PC-3 (cell line): ENCODE data around the gene TRMT6. TPM values are rescaled to one million over a fixed set of nuclear protein-coding genes. Genes with fewer than 3 reads are reported as not detected.

Experiments used
- ATAC-seq: fragments of 200-7000 bp; cut with Tn5 transposase; 2 replicates; pipeline ENCODE4 v1.9.1; 2020; ENCODE audit warnings: mild to moderate bottlenecking, moderate library complexity
- BruUV-seq: library from RNA; stranded (reverse); fragments of 400-500 nt; replicated peaks from 2 replicates; lab custom pipeline; 2021; lab: Mats Ljungman, UMichigan
- CTCF ChIA-PET: fragments of 300-600 bp; sonication (Branson Sonifier 250); formaldehyde crosslinking; loops from one replicate; lab custom pipeline; 2022; ENCODE audit warnings: antibody characterized with exemption; lab: Charles Lee
- POLR2A ChIA-PET: fragments of 300-600 bp; sonication (Branson Sonifier 250); formaldehyde crosslinking; loops from one replicate; lab custom pipeline; 2022; ENCODE audit warnings: antibody characterized with exemption; ENCODE audit not compliant: unreplicated experiment; lab: Charles Lee
- DNase-seq: peaks from one replicate; pipeline ENCODE4 v3.0.0-alpha.2; 2015
- H2AFZ ChIP-seq: fragments of 300-600 bp; sonication (generic); 2 replicates; pipeline ENCODE4 v1.6.0; 2016; ENCODE audit warnings: antibody characterized with exemption, low read length
- H3F3A ChIP-seq: fragments of 300-600 bp; sonication (generic); one replicate; pipeline ENCODE4 v1.6.0; 2017; ENCODE audit warnings: antibody characterized with exemption, low read length, control low read depth, mild to moderate bottlenecking; ENCODE audit not compliant: unreplicated experiment
- H3K27ac ChIP-seq: fragments of 300-600 bp; sonication (generic); 2 replicates; pipeline ENCODE4 v1.5.1; 2016; ENCODE audit warnings: mild to moderate bottlenecking, low read length
- H3K27me3 ChIP-seq: fragments of 300-600 bp; sonication (generic); 2 replicates; pipeline ENCODE4 v1.6.1; 2016; ENCODE audit warnings: low read length, mixed read lengths
- H3K36me3 ChIP-seq: fragments of 300-600 bp; sonication (generic); 2 replicates; pipeline ENCODE4 v1.6.1; 2016; ENCODE audit warnings: low read depth, mixed run types, low read length, mixed read lengths
- H3K4me1 ChIP-seq: fragments of 300-600 bp; sonication (generic); 2 replicates; pipeline ENCODE4 v1.5.1; 2016; ENCODE audit warnings: low read length; ENCODE audit not compliant: insufficient read depth
- H3K4me2 ChIP-seq: fragments of 300-600 bp; sonication (generic); 2 replicates; pipeline ENCODE4 v1.6.0; 2016; ENCODE audit warnings: low read length
- H3K4me3 ChIP-seq: fragments of 300-600 bp; sonication (generic); 2 replicates; pipeline ENCODE4 v1.5.1; 2016; ENCODE audit warnings: mild to moderate bottlenecking, low read length, mixed read lengths
- H3K79me2 ChIP-seq: fragments of 300-600 bp; sonication (generic); 2 replicates; pipeline ENCODE4 v1.6.1; 2017; ENCODE audit warnings: low read length, mixed read lengths
- H3K9ac ChIP-seq: fragments of 300-600 bp; sonication (generic); 2 replicates; pipeline ENCODE4 v1.6.0; 2016; ENCODE audit warnings: mild to moderate bottlenecking, low read length
- H3K9me2 ChIP-seq: fragments of 300-600 bp; sonication (generic); replicated peaks from 2 replicates; pipeline ENCODE4 v1.6.1; 2016; ENCODE audit warnings: mixed run types, low read length, mixed read lengths
- H3K9me3 ChIP-seq: fragments of 300-600 bp; sonication (generic); 2 replicates; pipeline ENCODE4 v1.6.1; 2016; ENCODE audit warnings: low read length, mixed read lengths
- H4K20me1 ChIP-seq: fragments of 300-600 bp; sonication (generic); 2 replicates; pipeline ENCODE4 v1.6.1; 2016; ENCODE audit warnings: low read length, mixed read lengths
- EZH2 ChIP-seq: fragments of 300-600 bp; sonication (generic); IDR thresholded peaks from one replicate; pipeline ENCODE4 v1.6.1; 2017; ENCODE audit warnings: antibody characterized with exemption, mild to moderate bottlenecking, low read length; ENCODE audit not compliant: unreplicated experiment
- EZH2phosphoT487 ChIP-seq: fragments of 300-600 bp; sonication (generic); IDR thresholded peaks from 2 replicates; pipeline ENCODE4 v1.6.1; 2018; ENCODE audit warnings: mild to moderate bottlenecking, antibody characterized with exemption, low read length, borderline replicate concordance
- intact Hi-C: fragments of 100-400 bp; cut with micrococcal nuclease; formaldehyde crosslinking; loops from 2 replicates; pipeline ENCODE4 v1.9.0; 2023
- total RNA-seq: library from RNA; depleted of rRNA; stranded (reverse); fragments of >200 nt; gene quantifications from 2 replicates; pipeline ENCODE4 v1.2.3, GENCODE V29; 2014
- TF ChIP-seq, protein P1 (sequence below): fragments of 300-600 bp; sonication (generic); conservative IDR thresholded peaks from 2 replicates; pipeline ENCODE4 v1.5.1; 2017; ENCODE audit warnings: antibody characterized with exemption, low read depth, mild to moderate bottlenecking, low read length

The TRMT6 gene
- total RNA-seq, 1 experiment from 2014 or later: 44.0 TPM

DNA sequence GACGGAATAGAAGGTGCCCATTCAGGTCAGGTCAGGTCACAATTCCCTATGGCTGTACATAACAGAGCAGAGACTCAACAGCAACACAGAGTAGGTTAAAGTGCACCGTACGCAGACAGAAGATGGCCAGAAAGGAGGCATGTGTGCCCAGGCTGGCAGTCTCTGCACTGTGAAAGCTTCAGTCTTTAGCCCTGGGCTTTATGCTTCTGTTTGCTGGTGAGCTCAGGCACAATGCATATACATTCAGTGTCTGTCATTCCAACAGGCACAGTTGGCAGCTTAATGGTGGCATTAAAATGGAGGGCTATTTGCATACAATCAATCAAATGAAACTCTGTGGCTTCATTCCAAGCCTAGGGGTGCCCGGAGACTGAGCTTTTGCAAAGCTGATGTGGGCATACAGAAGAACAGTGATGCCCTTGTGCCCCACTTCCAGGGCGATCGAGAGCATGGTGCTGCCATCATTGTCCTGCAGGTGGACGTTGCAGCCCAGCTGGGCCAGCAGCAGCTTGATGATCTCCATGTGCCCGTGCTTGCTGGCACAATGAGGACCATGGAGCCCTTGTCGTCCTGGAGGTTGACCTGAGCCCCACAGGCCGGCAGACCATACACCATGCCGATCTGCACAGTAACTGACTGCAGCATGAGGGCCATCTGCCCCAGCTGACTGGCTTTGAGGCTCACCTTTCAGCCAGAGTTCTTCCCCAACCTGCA, 22.4 kb downstream of the TRMT6 start:
- Histone ChIP-seq H3F3A (no peaks in the 10 kb centered on the region), H3K79me2 (no peaks in the 10 kb centered on the region), H3K4me3 (no peak overlapping the region), H3K4me1 (no peaks in the 10 kb centered on the region), H3K27me3 (peaks cover 36% of the 10 kb centered on the region), H4K20me1 (no peaks in the 10 kb centered on the region), H2AFZ (no peak overlapping the region), H3K36me3 (no peaks in the 10 kb centered on the region), H3K4me2 (no peak overlapping the region), H3K27ac (no peak overlapping the region), H3K9me3 (no peaks in the 10 kb centered on the region), H3K9me2 (no peaks in the 10 kb centered on the region), H3K9ac (no peak overlapping the region)
- intact Hi-C loops: no loop called here
- ATAC-seq: no peak
- no peak for DNase-seq
- no peak for TF ChIP-seq EZH2phosphoT487
- no peak for TF ChIP-seq EZH2
- TF ChIP-seq, protein P1, sequence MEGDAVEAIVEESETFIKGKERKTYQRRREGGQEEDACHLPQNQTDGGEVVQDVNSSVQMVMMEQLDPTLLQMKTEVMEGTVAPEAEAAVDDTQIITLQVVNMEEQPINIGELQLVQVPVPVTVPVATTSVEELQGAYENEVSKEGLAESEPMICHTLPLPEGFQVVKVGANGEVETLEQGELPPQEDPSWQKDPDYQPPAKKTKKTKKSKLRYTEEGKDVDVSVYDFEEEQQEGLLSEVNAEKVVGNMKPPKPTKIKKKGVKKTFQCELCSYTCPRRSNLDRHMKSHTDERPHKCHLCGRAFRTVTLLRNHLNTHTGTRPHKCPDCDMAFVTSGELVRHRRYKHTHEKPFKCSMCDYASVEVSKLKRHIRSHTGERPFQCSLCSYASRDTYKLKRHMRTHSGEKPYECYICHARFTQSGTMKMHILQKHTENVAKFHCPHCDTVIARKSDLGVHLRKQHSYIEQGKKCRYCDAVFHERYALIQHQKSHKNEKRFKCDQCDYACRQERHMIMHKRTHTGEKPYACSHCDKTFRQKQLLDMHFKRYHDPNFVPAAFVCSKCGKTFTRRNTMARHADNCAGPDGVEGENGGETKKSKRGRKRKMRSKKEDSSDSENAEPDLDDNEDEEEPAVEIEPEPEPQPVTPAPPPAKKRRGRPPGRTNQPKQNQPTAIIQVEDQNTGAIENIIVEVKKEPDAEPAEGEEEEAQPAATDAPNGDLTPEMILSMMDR: no peak
- ChIA-PET CTCF (no interaction called here), POLR2A (no interaction called here)
- no TSS peak for BruUV-seq

DNA sequence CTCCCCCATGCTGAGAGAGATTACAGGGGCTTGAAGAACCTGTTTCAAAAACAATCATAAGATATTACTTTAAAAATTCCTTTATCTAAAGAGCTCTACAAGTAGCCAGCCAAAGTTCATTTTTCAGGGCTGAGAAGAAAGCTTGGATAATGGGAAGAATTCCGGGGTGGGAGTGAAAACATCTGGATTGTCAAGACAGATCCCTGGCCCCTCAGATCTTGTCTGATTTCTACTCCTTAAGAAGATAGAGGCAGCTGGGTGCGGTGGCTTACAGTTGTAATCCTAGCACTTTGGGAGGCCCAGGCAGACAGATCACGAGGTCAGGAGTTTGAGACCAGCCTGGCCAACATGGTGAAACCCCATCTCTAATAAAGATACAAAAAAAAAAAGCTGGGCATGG, 24.8 kb downstream of the TRMT6 start:
- Histone ChIP-seq H3K27ac (no peak overlapping the region), H4K20me1 (no peaks in the 10 kb centered on the region), H2AFZ (no peak overlapping the region), H3K36me3 (no peaks in the 10 kb centered on the region), H3K9ac (no peak overlapping the region), H3K4me1 (peaks cover under 1% of the 10 kb centered on the region; the same call in 1 of the 2 replicates), H3K27me3 (peaks cover 36% of the 10 kb centered on the region), H3K9me2 (no peaks in the 10 kb centered on the region), H3K4me3 (no peak overlapping the region), H3F3A (no peaks in the 10 kb centered on the region), H3K79me2 (no peaks in the 10 kb centered on the region), H3K9me3 (no peaks in the 10 kb centered on the region), H3K4me2 (no peak overlapping the region)
- ATAC-seq: no peak
- CTCF ChIA-PET: no interaction called here
- TF ChIP-seq, protein P1: no peak
- TF ChIP-seq EZH2 (no peak), EZH2phosphoT487 (no peak)
- no peak for DNase-seq
- POLR2A ChIA-PET: no interaction called here
- no TSS peak for BruUV-seq
- intact Hi-C loops: no loop called here

DNA sequence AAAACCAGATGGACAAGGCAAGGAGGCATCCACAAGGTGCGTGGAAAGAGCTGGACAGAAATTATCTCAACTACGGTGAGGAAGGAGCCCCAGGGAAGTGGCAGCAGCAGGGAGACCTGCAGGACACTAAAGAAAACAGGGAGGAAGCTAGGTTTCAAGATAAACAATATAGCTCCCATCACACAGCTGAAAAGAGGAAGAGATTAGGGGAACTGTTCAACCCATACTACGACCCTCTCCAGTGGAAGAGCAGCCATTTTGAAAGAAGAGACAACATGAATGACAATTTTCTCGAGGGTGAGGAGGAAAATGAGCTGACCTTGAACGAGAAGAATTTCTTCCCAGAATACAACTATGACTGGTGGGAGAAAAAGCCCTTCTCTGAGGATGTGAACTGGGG, 26.8 kb downstream of the TRMT6 start:
- CTCF ChIA-PET: no interaction called here

More for the DNA sequence above, 26.8 kb downstream of the TRMT6 start:
- Histone ChIP-seq H3K9ac (no peak overlapping the region), H3F3A (peaks cover 4% of the 10 kb centered on the region), H3K4me2 (no peak overlapping the region), H4K20me1 (no peaks in the 10 kb centered on the region), H2AFZ (0 out of 2 replicates have a peak overlapping the region, but pooled peaks have one; percentile 11), H3K36me3 (no peaks in the 10 kb centered on the region), H3K9me3 (no peaks in the 10 kb centered on the region), H3K27ac (no peak overlapping the region), H3K79me2 (no peaks in the 10 kb centered on the region), H3K27me3 (peaks cover 30% of the 10 kb centered on the region), H3K4me1 (peaks cover 21% of the 10 kb centered on the region), H3K9me2 (no peaks in the 10 kb centered on the region), H3K4me3 (no peak overlapping the region)
- intact Hi-C loops: no loop called here
- BruUV-seq: no TSS peak
- no peak for ATAC-seq
- POLR2A ChIA-PET: no interaction called here
- TF ChIP-seq, protein P1: no peak
- TF ChIP-seq EZH2phosphoT487 (no peak), EZH2 (no peak)
- DNase-seq: no peak
